HCT116 (cell line): ENCODE data around the gene CGNL1. TPM values are rescaled to one million over a fixed set of nuclear protein-coding genes. Genes with fewer than 3 reads are reported as not detected.

Experiments
- ATAC-seq: fragments of 200-7000 bp; cut with Tn5 transposase; 2 replicates; pipeline ENCODE4 v1.9.1; 2020; ENCODE audit warnings: mild to moderate bottlenecking, moderate library complexity
- BruUV-seq: library from RNA; stranded (reverse); fragments of 400-500 nt; replicated peaks from 2 replicates; lab custom pipeline; 2021; lab: Mats Ljungman, UMichigan
- CTCF ChIA-PET: fragments of 300-600 bp; sonication (Branson Sonifier 250); formaldehyde crosslinking; loops from one replicate; lab custom pipeline; 2021; ENCODE audit warnings: antibody characterized with exemption; lab: Charles Lee
- POLR2A ChIA-PET: fragments of 300-600, 350-600 bp; sonication (Branson Sonifier 250); formaldehyde crosslinking; loops from one replicate; lab custom pipeline; 2021; ENCODE audit warnings: antibody characterized with exemption; lab: Charles Lee
- RAD21 ChIA-PET, 2 experiments: fragments of 300-600 bp; sonication (Branson Sonifier 250); formaldehyde crosslinking; loops; one replicate each; lab custom pipeline; 2023; ENCODE audit warnings: low total read pairs in 2 of 2; ENCODE audit not compliant: uncharacterized antibody in 2 of 2, unreplicated experiment in 2 of 2, low non-redundant PET in 1 of 2; lab: Charles Lee
- DNase-seq: peaks from one replicate; pipeline ENCODE4 v3.0.0-alpha.2; 2010; ENCODE audit warnings: low read depth, low spot score
- H2AFZ ChIP-seq: fragments of 200-600 bp; shearing (Covaris generic), sonication (generic); 2 replicates; pipeline ENCODE4 v1.6.1; 2017; ENCODE audit warnings: low read depth, mixed run types, mixed read lengths, antibody characterized with exemption, low read length; ENCODE audit not compliant: poor library complexity, severe bottlenecking
- H3K27ac ChIP-seq: 2 replicates; pipeline ENCODE4 v1.5.1; 2012; ENCODE audit warnings: low read depth, low read length
- H3K27me3 ChIP-seq: fragments of 200-600 bp; sonication (generic); 2 replicates; pipeline ENCODE4 v1.6.1; 2016; ENCODE audit warnings: mixed run types, low read length, mixed read lengths; ENCODE audit not compliant: insufficient read depth
- H3K36me3 ChIP-seq, 2 experiments: fragments of 200-500 bp in 1 of 2; fragments of 200-600 bp in 1 of 2; sonication (Bioruptor generic) in 1 of 2; sonication (generic) in 1 of 2; 2 replicates each; pipeline versions ENCODE4 v1.5.1 to v1.6.1; 2014 to 2016; ENCODE audit warnings: low read length in 2 of 2, inconsistent platforms in 1 of 2, mixed read lengths in 1 of 2, mixed run types in 1 of 2; ENCODE audit not compliant: insufficient read depth in 2 of 2, control insufficient read depth in 1 of 2
- H3K4me1 ChIP-seq, 2 experiments: fragments of 200-600 bp in 1 of 2; sonication (generic) in 1 of 2; 2 replicates each; pipeline versions ENCODE4 v1.5.1 to v1.6.1; 2012 to 2017; ENCODE audit warnings: low read length in 2 of 2, inconsistent platforms in 1 of 2, mild to moderate bottlenecking in 1 of 2, mixed read lengths in 1 of 2, mixed run types in 1 of 2, moderate library complexity in 1 of 2; ENCODE audit not compliant: insufficient read depth in 2 of 2, control insufficient read depth in 1 of 2
- H3K4me2 ChIP-seq: fragments of 200-600 bp; sonication (generic); 2 replicates; pipeline ENCODE4 v1.6.1; 2017; ENCODE audit warnings: mixed run types, low read length, mixed read lengths
- H3K4me3 ChIP-seq, 2 experiments: fragments of 200-600 bp in 1 of 2; sonication (generic) in 1 of 2; replicated peaks in 1 of 2; 2 replicates each; pipeline ENCODE4 v1.5.1; 2011 to 2016; ENCODE audit warnings: low read length in 2 of 2, control low read depth in 1 of 2, low read depth in 1 of 2, mild to moderate bottlenecking in 1 of 2, mixed read lengths in 1 of 2, mixed run types in 1 of 2
- H3K79me2 ChIP-seq: fragments of 200-600 bp; sonication (generic); 2 replicates; pipeline ENCODE4 v1.6.1; 2017; ENCODE audit warnings: mild to moderate bottlenecking, mixed run types, low read length, moderate library complexity, mixed read lengths; ENCODE audit not compliant: insufficient read depth
- H3K9ac ChIP-seq: fragments of 200-600 bp; sonication (generic); 2 replicates; pipeline ENCODE4 v1.6.1; 2016; ENCODE audit warnings: low read length, mixed read lengths
- H3K9me2 ChIP-seq: fragments of 200-600 bp; sonication (generic), shearing (Covaris generic); 2 replicates; pipeline ENCODE4 v1.6.1; 2017; ENCODE audit warnings: mixed run types, mild to moderate bottlenecking, moderate library complexity; ENCODE audit not compliant: insufficient read depth
- H3K9me3 ChIP-seq, 2 experiments: fragments of 200-500 bp in 1 of 2; fragments of 200-600 bp in 1 of 2; sonication (Bioruptor generic) in 1 of 2; sonication (generic) in 1 of 2; 2 replicates each; pipeline ENCODE4 v1.6.1; 2014 to 2017; ENCODE audit warnings: low read length in 2 of 2, mixed read lengths in 2 of 2, inconsistent platforms in 1 of 2, low read depth in 1 of 2, mild to moderate bottlenecking in 1 of 2, mixed run types in 1 of 2, moderate library complexity in 1 of 2; ENCODE audit not compliant: control insufficient read depth in 1 of 2, insufficient read depth in 1 of 2
- H4K20me1 ChIP-seq: fragments of 200-600 bp; sonication (generic), shearing (Covaris generic); 2 replicates; pipeline ENCODE4 v1.6.1; 2017; ENCODE audit warnings: mixed run types, mild to moderate bottlenecking, moderate library complexity; ENCODE audit not compliant: insufficient read depth
- CBX3 ChIP-seq: IDR thresholded peaks from 2 replicates; pipeline ENCODE4 v1.6.1; 2012; ENCODE audit warnings: low read depth
- CEBPB ChIP-seq: IDR thresholded peaks from 2 replicates; pipeline ENCODE4 v1.6.1; 2012; ENCODE audit warnings: low read depth
- EGR1 ChIP-seq: IDR thresholded peaks from 2 replicates; pipeline ENCODE4 v1.6.1; 2012; ENCODE audit warnings: low read depth
- ELF1 ChIP-seq: IDR thresholded peaks from 2 replicates; pipeline ENCODE4 v1.6.1; 2012; ENCODE audit warnings: low read depth, borderline replicate concordance
- EZH2phosphoT487 ChIP-seq: fragments of 200-600 bp; IDR thresholded peaks from 2 replicates; pipeline ENCODE4 v1.6.1; 2018; ENCODE audit warnings: antibody characterized with exemption, borderline replicate concordance
- FOSL1 ChIP-seq: IDR thresholded peaks from 2 replicates; pipeline ENCODE4 v1.6.1; 2012; ENCODE audit warnings: low read depth
- JUND ChIP-seq: IDR thresholded peaks from 2 replicates; pipeline ENCODE4 v1.6.1; 2012
- POLR2A ChIP-seq: IDR thresholded peaks from 2 replicates; pipeline ENCODE4 v1.7.0; 2011; ENCODE audit warnings: borderline replicate concordance; ENCODE audit not compliant: insufficient read depth, insufficient read length; ENCODE audit errors: extremely low read depth
- POLR2AphosphoS5 ChIP-seq: IDR thresholded peaks from 2 replicates; pipeline ENCODE4 v1.6.1; 2011; ENCODE audit warnings: mild to moderate bottlenecking, low read depth, low read length, moderate library complexity
- RAD21 ChIP-seq: IDR thresholded peaks from 2 replicates; pipeline ENCODE4 v1.6.1; 2012; ENCODE audit warnings: low read depth, mild to moderate bottlenecking
- SIN3A ChIP-seq: IDR thresholded peaks from 2 replicates; pipeline ENCODE4 v1.6.1; 2012; ENCODE audit warnings: low read depth
- SP1 ChIP-seq: IDR thresholded peaks from 2 replicates; pipeline ENCODE4 v1.6.1; 2012; ENCODE audit warnings: low read depth
- SRF ChIP-seq: IDR thresholded peaks from 2 replicates; pipeline ENCODE4 v1.6.1; 2012; ENCODE audit warnings: low read depth
- TCF7L2 ChIP-seq: IDR thresholded peaks from 2 replicates; pipeline ENCODE4 v1.7.0; 2011; ENCODE audit warnings: borderline replicate concordance, inconsistent platforms; ENCODE audit not compliant: insufficient read depth, insufficient read length; ENCODE audit errors: extremely low read depth
- YY1 ChIP-seq: IDR thresholded peaks from 2 replicates; pipeline ENCODE4 v1.6.1; 2011; ENCODE audit warnings: low read length, low read depth, moderate library complexity, mild to moderate bottlenecking; ENCODE audit not compliant: insufficient replicate concordance; ENCODE audit errors: extremely low read depth
- intact Hi-C: fragments of 100-400 bp; cut with micrococcal nuclease; formaldehyde crosslinking; loops from 2 replicates; pipeline ENCODE4 v1.10.0; 2022
- total RNA-seq: library from RNA; stranded (reverse); gene quantifications from one replicate; pipeline ENCODE4 v1.2.1, GENCODE V29; 2021; ENCODE audit not compliant: unreplicated experiment
- TF ChIP-seq, protein P1 (sequence below): IDR thresholded peaks from 2 replicates; pipeline ENCODE4 v1.6.1; 2011; ENCODE audit warnings: mild to moderate bottlenecking, low read length, moderate library complexity; ENCODE audit not compliant: insufficient replicate concordance; ENCODE audit errors: extremely low read depth
- TF ChIP-seq, protein P2 (sequence below): IDR thresholded peaks from 2 replicates; pipeline ENCODE4 v1.6.1; 2012; ENCODE audit warnings: low read depth
- TF ChIP-seq, protein P3 (sequence below), 3 experiments: fragments of 200-600 bp in 1 of 3; sonication (generic) in 1 of 3; IDR thresholded peaks in 2 of 3; conservative IDR thresholded peaks in 1 of 3; 2 replicates each; pipeline ENCODE4 v1.5.1; 2012 to 2017; ENCODE audit warnings: low read depth in 2 of 3, low read length in 2 of 3, antibody characterized with exemption in 1 of 3, borderline replicate concordance in 1 of 3, control low read depth in 1 of 3, mild to moderate bottlenecking in 1 of 3, mixed read lengths in 1 of 3, mixed run types in 1 of 3, moderate library complexity in 1 of 3; ENCODE audit not compliant: insufficient read depth in 1 of 3
- TF ChIP-seq, protein P4 (sequence below): IDR thresholded peaks from 2 replicates; pipeline ENCODE4 v1.6.1; 2012
- TF ChIP-seq, protein P5 (sequence below): IDR thresholded peaks from 2 replicates; pipeline ENCODE4 v1.6.1; 2012

CGNL1 gene
- total RNA-seq, 1 experiment from 2014 or later, result 2.2 TPM

DNA sequence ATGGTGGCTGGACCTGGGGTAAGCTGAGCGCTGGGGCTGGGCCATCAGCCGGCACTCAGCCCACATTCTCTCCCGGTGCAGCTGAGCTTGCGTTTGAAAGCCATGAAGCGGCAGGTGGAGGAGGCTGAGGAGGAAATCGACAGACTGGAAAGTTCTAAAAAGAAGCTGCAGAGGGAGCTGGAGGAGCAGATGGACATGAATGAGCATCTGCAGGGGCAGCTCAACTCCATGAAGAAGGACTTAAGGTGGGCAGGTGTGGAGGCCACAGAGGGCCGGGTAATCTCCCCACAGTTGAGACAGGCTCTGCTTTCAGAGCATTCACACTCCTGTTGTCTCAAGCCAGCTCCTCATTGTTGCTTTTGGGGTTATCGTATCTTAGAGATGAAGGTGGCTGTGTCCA is 169.7 kb downstream of the CGNL1 start:
- no TSS peak for BruUV-seq
- TF ChIP-seq POLR2AphosphoS5 (no peak), JUND (no peak), FOSL1 (no peak), SP1 (no peak), TCF7L2 (no peak), SRF (no peak), EZH2phosphoT487 (no peak), SIN3A (no peak), YY1 (no peak), CBX3 (no peak), CEBPB (no peak), ELF1 (no peak), RAD21 (no peak), POLR2A (no peak), EGR1 (no peak)
- TF ChIP-seq, protein P1, sequence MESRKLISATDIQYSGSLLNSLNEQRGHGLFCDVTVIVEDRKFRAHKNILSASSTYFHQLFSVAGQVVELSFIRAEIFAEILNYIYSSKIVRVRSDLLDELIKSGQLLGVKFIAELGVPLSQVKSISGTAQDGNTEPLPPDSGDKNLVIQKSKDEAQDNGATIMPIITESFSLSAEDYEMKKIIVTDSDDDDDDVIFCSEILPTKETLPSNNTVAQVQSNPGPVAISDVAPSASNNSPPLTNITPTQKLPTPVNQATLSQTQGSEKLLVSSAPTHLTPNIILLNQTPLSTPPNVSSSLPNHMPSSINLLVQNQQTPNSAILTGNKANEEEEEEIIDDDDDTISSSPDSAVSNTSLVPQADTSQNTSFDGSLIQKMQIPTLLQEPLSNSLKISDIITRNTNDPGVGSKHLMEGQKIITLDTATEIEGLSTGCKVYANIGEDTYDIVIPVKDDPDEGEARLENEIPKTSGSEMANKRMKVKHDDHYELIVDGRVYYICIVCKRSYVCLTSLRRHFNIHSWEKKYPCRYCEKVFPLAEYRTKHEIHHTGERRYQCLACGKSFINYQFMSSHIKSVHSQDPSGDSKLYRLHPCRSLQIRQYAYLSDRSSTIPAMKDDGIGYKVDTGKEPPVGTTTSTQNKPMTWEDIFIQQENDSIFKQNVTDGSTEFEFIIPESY, result no peak
- TF ChIP-seq, protein P2, sequence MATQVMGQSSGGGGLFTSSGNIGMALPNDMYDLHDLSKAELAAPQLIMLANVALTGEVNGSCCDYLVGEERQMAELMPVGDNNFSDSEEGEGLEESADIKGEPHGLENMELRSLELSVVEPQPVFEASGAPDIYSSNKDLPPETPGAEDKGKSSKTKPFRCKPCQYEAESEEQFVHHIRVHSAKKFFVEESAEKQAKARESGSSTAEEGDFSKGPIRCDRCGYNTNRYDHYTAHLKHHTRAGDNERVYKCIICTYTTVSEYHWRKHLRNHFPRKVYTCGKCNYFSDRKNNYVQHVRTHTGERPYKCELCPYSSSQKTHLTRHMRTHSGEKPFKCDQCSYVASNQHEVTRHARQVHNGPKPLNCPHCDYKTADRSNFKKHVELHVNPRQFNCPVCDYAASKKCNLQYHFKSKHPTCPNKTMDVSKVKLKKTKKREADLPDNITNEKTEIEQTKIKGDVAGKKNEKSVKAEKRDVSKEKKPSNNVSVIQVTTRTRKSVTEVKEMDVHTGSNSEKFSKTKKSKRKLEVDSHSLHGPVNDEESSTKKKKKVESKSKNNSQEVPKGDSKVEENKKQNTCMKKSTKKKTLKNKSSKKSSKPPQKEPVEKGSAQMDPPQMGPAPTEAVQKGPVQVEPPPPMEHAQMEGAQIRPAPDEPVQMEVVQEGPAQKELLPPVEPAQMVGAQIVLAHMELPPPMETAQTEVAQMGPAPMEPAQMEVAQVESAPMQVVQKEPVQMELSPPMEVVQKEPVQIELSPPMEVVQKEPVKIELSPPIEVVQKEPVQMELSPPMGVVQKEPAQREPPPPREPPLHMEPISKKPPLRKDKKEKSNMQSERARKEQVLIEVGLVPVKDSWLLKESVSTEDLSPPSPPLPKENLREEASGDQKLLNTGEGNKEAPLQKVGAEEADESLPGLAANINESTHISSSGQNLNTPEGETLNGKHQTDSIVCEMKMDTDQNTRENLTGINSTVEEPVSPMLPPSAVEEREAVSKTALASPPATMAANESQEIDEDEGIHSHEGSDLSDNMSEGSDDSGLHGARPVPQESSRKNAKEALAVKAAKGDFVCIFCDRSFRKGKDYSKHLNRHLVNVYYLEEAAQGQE, result no peak
- TF ChIP-seq, protein P3, sequence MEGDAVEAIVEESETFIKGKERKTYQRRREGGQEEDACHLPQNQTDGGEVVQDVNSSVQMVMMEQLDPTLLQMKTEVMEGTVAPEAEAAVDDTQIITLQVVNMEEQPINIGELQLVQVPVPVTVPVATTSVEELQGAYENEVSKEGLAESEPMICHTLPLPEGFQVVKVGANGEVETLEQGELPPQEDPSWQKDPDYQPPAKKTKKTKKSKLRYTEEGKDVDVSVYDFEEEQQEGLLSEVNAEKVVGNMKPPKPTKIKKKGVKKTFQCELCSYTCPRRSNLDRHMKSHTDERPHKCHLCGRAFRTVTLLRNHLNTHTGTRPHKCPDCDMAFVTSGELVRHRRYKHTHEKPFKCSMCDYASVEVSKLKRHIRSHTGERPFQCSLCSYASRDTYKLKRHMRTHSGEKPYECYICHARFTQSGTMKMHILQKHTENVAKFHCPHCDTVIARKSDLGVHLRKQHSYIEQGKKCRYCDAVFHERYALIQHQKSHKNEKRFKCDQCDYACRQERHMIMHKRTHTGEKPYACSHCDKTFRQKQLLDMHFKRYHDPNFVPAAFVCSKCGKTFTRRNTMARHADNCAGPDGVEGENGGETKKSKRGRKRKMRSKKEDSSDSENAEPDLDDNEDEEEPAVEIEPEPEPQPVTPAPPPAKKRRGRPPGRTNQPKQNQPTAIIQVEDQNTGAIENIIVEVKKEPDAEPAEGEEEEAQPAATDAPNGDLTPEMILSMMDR (IDR thresholded peaks at IDR 0.05 in 2 of 3, conservative IDR thresholded peaks at IDR 0.05 in 1 of 3; ENCODE audit: borderline replicate concordance in 1 of 3, insufficient read depth in 1 of 3, low read depth in 2 of 3, low read length in 2 of 3), result no peak
- TF ChIP-seq, protein P4, sequence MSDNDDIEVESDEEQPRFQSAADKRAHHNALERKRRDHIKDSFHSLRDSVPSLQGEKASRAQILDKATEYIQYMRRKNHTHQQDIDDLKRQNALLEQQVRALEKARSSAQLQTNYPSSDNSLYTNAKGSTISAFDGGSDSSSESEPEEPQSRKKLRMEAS, result no peak
- TF ChIP-seq, protein P5, sequence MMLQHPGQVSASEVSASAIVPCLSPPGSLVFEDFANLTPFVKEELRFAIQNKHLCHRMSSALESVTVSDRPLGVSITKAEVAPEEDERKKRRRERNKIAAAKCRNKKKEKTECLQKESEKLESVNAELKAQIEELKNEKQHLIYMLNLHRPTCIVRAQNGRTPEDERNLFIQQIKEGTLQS, result no peak
- Histone ChIP-seq H3K9me3 (no peaks in the 10 kb centered on the region), H3K36me3 (no peaks in the 10 kb centered on the region), H3K4me1 (peaks cover 9 to 22% of the 10 kb centered on the region in 2 experiments), H4K20me1 (no peaks in the 10 kb centered on the region), H3K27ac (no peak overlapping the region), H3K79me2 (no peaks in the 10 kb centered on the region), H3K4me2 (no peak overlapping the region), H2AFZ (no peak overlapping the region), H3K9me2 (no peaks in the 10 kb centered on the region), H3K9ac (no peak overlapping the region), H3K4me3 (no peak overlapping the region), H3K27me3 (no peaks in the 10 kb centered on the region)
- ChIA-PET CTCF (interaction anchor here (1.4 to 1.7 kb wide), 2 partner anchors 14 to 205 kb away, joined by 5 to 6 read pairs; no protein-coding TSS in a partner anchor), RAD21 (no interaction called here), POLR2A (no interaction called here)
- no peak for DNase-seq
- no peak for ATAC-seq
- intact Hi-C loops, result no loop called here
